Brain microvascular endothelial cell (primary cell): ENCODE data around the gene GRAMD1B.
A peak's percentile ranks its signal among the peaks of the same experiment; 100 is the strongest.
"Not testable (repeated sequence)": the region's sequence is repeated elsewhere in the genome, so short reads cannot be mapped to it uniquely, and the experiment has no call there.

ENCODE experiments used
- DNase-seq: peaks from one replicate; pipeline ENCODE4 v3.0.0-alpha.2; 2020
- H3K27ac ChIP-seq: fragments of 250-450 bp; sonication (Bioruptor Pico); 2 replicates; pipeline ENCODE4 v1.5.1; 2020; ENCODE audit warnings: mild to moderate bottlenecking, moderate library complexity
- H3K27me3 ChIP-seq: fragments of 250-450 bp; sonication (Bioruptor Pico); replicated peaks from 2 replicates; pipeline ENCODE4 v1.5.1; 2020; ENCODE audit warnings: mild to moderate bottlenecking
- H3K36me3 ChIP-seq: fragments of 250-450 bp; sonication (Bioruptor Pico); replicated peaks from 2 replicates; pipeline ENCODE4 v1.5.1; 2020; ENCODE audit warnings: mild to moderate bottlenecking
- H3K4me3 ChIP-seq: 2 replicates; pipeline ENCODE4 v1.5.1; 2011; ENCODE audit warnings: low read depth, mild to moderate bottlenecking, control low read depth, low read length, moderate library complexity
- in situ Hi-C: cut with HindIII; loops from 2 replicates; pipeline ENCODE4 v1.10.0; 2017; ENCODE audit warnings: low sequenced_read_pairs, low pct_ligation_motif_present
- TF ChIP-seq, protein P1 (sequence below): IDR thresholded peaks from 2 replicates; pipeline ENCODE4 v1.5.1; 2011; ENCODE audit warnings: low read depth, mild to moderate bottlenecking, moderate library complexity, low read length, control low read depth, inconsistent platforms; ENCODE audit errors: missing control alignments

The GRAMD1B gene

GRCh38 chr11:123450623-123451022, 20.6 kb downstream of the GRAMD1B start:
- H3K4me3 ChIP-seq, result no peak overlapping the region
- no peak overlapping the region for H3K27ac ChIP-seq
- no peaks in the 10 kb centered on the region for H3K27me3 ChIP-seq
- TF ChIP-seq, protein P1, sequence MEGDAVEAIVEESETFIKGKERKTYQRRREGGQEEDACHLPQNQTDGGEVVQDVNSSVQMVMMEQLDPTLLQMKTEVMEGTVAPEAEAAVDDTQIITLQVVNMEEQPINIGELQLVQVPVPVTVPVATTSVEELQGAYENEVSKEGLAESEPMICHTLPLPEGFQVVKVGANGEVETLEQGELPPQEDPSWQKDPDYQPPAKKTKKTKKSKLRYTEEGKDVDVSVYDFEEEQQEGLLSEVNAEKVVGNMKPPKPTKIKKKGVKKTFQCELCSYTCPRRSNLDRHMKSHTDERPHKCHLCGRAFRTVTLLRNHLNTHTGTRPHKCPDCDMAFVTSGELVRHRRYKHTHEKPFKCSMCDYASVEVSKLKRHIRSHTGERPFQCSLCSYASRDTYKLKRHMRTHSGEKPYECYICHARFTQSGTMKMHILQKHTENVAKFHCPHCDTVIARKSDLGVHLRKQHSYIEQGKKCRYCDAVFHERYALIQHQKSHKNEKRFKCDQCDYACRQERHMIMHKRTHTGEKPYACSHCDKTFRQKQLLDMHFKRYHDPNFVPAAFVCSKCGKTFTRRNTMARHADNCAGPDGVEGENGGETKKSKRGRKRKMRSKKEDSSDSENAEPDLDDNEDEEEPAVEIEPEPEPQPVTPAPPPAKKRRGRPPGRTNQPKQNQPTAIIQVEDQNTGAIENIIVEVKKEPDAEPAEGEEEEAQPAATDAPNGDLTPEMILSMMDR, result no peak
- H3K36me3 ChIP-seq, result no peaks in the 10 kb centered on the region
- in situ Hi-C loops, result no loop called here
- no peak for DNase-seq

DNA sequence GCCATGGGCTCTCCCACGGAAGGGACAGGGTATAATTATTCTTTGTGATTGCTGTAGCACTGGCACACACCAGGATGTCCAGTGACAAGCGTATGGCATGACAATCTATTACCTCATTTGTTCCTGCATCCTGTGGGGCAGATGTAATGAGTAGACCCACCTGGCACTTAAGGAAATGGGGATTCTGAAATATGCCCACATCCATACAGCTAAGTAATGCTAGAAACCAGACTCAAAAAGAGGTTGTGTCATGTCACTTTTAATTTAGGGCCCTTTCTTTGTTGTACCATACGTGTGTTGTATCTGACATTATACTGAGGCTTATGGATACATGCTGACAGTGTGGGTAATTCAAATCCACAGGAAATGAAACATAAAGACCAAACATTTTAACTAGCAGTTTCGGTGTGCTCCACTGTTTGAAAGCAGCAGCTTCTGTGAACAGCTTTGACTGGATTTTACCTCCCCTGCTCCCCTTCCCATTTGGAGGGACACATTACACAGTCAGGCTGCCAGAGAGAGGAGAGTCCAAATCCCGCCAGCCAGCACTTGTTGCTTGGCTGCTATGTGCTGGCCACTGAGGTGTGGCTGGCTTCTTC, 21.2 kb downstream of the GRAMD1B start:
- no peak overlapping the region for H3K27ac ChIP-seq
- no peak overlapping the region for H3K4me3 ChIP-seq
- no peak for DNase-seq
- in situ Hi-C loops, result no loop called here
- no peaks in the 10 kb centered on the region for H3K36me3 ChIP-seq
- H3K27me3 ChIP-seq, result no peaks in the 10 kb centered on the region
- TF ChIP-seq, protein P1, result no peak

GRCh38 chr11:123452794-123453193, 22.7 kb downstream of the GRAMD1B start:
- in situ Hi-C loops, result no loop called here
- TF ChIP-seq, protein P1, result no peak
- no peaks in the 10 kb centered on the region for H3K27me3 ChIP-seq
- H3K36me3 ChIP-seq, result no peaks in the 10 kb centered on the region
- no peak overlapping the region for H3K27ac ChIP-seq
- DNase-seq, result no peak
- H3K4me3 ChIP-seq, result no peak overlapping the region

- in situ Hi-C loops, result no loop called here
- no peaks in the 10 kb centered on the region for H3K27me3 ChIP-seq
- TF ChIP-seq, protein P1, result no peak
- DNase-seq, result peak; percentile 9
- H3K36me3 ChIP-seq, result no peaks in the 10 kb centered on the region
- H3K4me3 ChIP-seq, result no peak overlapping the region
- no peak overlapping the region for H3K27ac ChIP-seq
Observed at GRCh38 chr11:123454060-123454651, 24.1 kb downstream of the GRAMD1B start.

DNA sequence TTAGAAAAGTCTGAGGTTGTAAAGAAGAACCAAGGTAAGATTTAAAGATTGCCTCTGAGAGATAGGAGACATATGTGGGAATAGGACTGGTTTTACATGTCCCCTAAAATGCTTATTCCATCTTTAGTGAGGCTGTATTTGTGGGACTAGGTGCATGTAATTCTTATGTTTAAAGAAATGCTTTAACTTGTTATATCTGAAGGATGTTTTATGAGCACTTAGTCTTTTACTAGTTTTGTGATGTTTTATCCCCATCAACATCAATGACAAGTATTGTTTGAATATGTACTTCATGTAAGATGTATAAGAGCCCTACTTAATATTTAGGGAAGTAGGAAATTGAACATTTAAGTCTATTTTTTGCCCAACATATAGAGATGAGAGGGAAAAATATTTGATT, 24.7 kb downstream of the GRAMD1B start:
- TF ChIP-seq, protein P1, result no peak
- in situ Hi-C loops, result no loop called here
- Histone ChIP-seq H3K27ac (no peak overlapping the region), H3K36me3 (no peaks in the 10 kb centered on the region), H3K27me3 (no peaks in the 10 kb centered on the region), H3K4me3 (no peak overlapping the region)
- DNase-seq, result no peak

GRCh38 chr11:123456448-123456847, 26.4 kb downstream of the GRAMD1B start:
- H3K27me3 ChIP-seq, in situ Hi-C loops, DNase-seq, H3K36me3 ChIP-seq, H3K4me3 ChIP-seq, H3K27ac ChIP-seq: not testable (repeated sequence)
